PFSK-1 (cell line): ENCODE measurements around the gene GPR15LG.

Experiments
- REST ChIP-seq, 2 experiments: IDR thresholded peaks; 2 replicates each; pipeline versions ENCODE4 v1.6.1 to v1.8.0; 2011 to 2012; ENCODE audit warnings: low read depth in 2 of 2, low read length in 2 of 2, control low read depth in 1 of 2, inconsistent platforms in 1 of 2, mild to moderate bottlenecking in 1 of 2, moderate library complexity in 1 of 2; ENCODE audit not compliant: insufficient read depth in 1 of 2
- TAF1 ChIP-seq: IDR thresholded peaks from 2 replicates; pipeline ENCODE4 v1.6.1; 2012; ENCODE audit warnings: low read length, control low read depth, borderline replicate concordance; ENCODE audit not compliant: insufficient read depth

GRCh38 chr10:84197643-84198042 lies 24.0 kb downstream of the GPR15LG start:
- TF ChIP-seq TAF1 = no peak
- TF ChIP-seq REST (IDR thresholded peaks at IDR 0.05; ENCODE audit: insufficient read depth in 1 of 2, low read depth in 2 of 2, low read length in 2 of 2) = no peak
